GM12878 (cell line): ENCODE measurements around the gene CHAMP1. TPM values are rescaled to one million over a fixed set of nuclear protein-coding genes. Genes with fewer than 3 reads are reported as not detected.
"Not testable (repeated sequence)": the region's sequence is repeated elsewhere in the genome, so short reads cannot be mapped to it uniquely, and the experiment has no call there.

Experiments
- ATAC-seq: fragments of 200-7000 bp; cut with Tn5 transposase; 3 replicates; pipeline ENCODE4 v1.9.1; 2020; ENCODE audit warnings: mild to moderate bottlenecking, moderate library complexity
- BruUV-seq: library from RNA; stranded (reverse); fragments of 400-500 nt; replicated peaks from 2 replicates; lab custom pipeline; 2021; lab: Mats Ljungman, UMichigan
- CTCF ChIA-PET: fragments of 300-600 bp; sonication (Branson Sonifier 250); formaldehyde crosslinking; extraction: SDS; loops from one replicate; lab custom pipeline; 2021; ENCODE audit warnings: inconsistent platforms; lab: Yijun Ruan, JAX
- POLR2A ChIA-PET: fragments of 350-600 bp; formaldehyde crosslinking; extraction: SDS; loops from one replicate; lab custom pipeline; 2021; ENCODE audit warnings: inconsistent platforms; lab: Charles Lee
- RAD21 ChIA-PET: fragments of 300-600 bp; sonication (Branson Sonifier 250); formaldehyde crosslinking; loops from one replicate; lab custom pipeline; 2023; ENCODE audit warnings: antibody characterized with exemption; ENCODE audit not compliant: unreplicated experiment; lab: Charles Lee
- SMC1A ChIA-PET: fragments of 300-600 bp; sonication (Branson Sonifier 250); formaldehyde crosslinking; loops from one replicate; lab custom pipeline; 2023; ENCODE audit not compliant: unreplicated experiment, uncharacterized antibody; lab: Charles Lee
- DNase-seq: peaks from one replicate; pipeline ENCODE4 v3.0.0-alpha.2; 2011; ENCODE audit warnings: low read depth, low spot score
- FAIRE-seq: peaks from 3 replicates; lab custom pipeline; 2011; peaks lifted over from hg19 to GRCh38; lab: Jason Lieb, UNC
- H2AFZ ChIP-seq: 2 replicates; pipeline ENCODE4 v1.6.0; 2011; ENCODE audit warnings: low read depth, low read length, control low read depth; ENCODE audit not compliant: control insufficient read depth
- H3K27ac ChIP-seq: 2 replicates; pipeline ENCODE4 v1.5.1; 2011; ENCODE audit warnings: control low read depth; ENCODE audit not compliant: control insufficient read depth, insufficient read depth
- H3K27me3 ChIP-seq, 2 experiments: replicated peaks in 1 of 2; 2 replicates each; pipeline versions ENCODE4 v1.6.0 to v1.6.1; 2011; ENCODE audit warnings: low read length in 1 of 2; ENCODE audit not compliant: control insufficient read depth in 2 of 2, insufficient read depth in 2 of 2
- H3K36me3 ChIP-seq, 2 experiments: 2 replicates each; pipeline ENCODE4 v1.5.1; 2011; ENCODE audit warnings: low read length in 1 of 2; ENCODE audit not compliant: control insufficient read depth in 2 of 2, insufficient read depth in 2 of 2
- H3K4me1 ChIP-seq: 2 replicates; pipeline ENCODE4 v1.6.1; 2011; ENCODE audit warnings: mild to moderate bottlenecking, low read length, moderate library complexity, mixed read lengths; ENCODE audit not compliant: control insufficient read depth, insufficient read depth
- H3K4me2 ChIP-seq: 2 replicates; pipeline ENCODE4 v1.6.0; 2011; ENCODE audit warnings: control low read depth; ENCODE audit not compliant: control insufficient read depth, insufficient read depth
- H3K4me3 ChIP-seq: fragments of 200-600 bp; sonication (generic); 2 replicates; pipeline ENCODE4 v1.5.1; 2016
- H3K79me2 ChIP-seq: 2 replicates; pipeline ENCODE4 v1.6.0; 2011; ENCODE audit warnings: low read length; ENCODE audit not compliant: control insufficient read depth, insufficient read depth
- H3K9ac ChIP-seq: 2 replicates; pipeline ENCODE4 v1.8.0; 2011; ENCODE audit warnings: low read length, control low read depth, mixed read lengths; ENCODE audit not compliant: control insufficient read depth, insufficient read depth
- H3K9me3 ChIP-seq: replicated peaks from 3 replicates; pipeline ENCODE4 v1.5.1; 2011; ENCODE audit warnings: mild to moderate bottlenecking, low read length; ENCODE audit not compliant: control insufficient read depth, insufficient read depth
- H4K20me1 ChIP-seq: 2 replicates; pipeline ENCODE4 v1.6.0; 2011; ENCODE audit not compliant: control insufficient read depth, insufficient read depth
- ATF2 ChIP-seq: IDR thresholded peaks from 2 replicates; pipeline ENCODE4 v1.6.1; 2012; ENCODE audit warnings: low read length, inconsistent platforms
- BHLHE40 ChIP-seq, 2 experiments: fragments of 450-650 bp in 1 of 2; IDR thresholded peaks; 2 replicates each; pipeline ENCODE4 v1.6.1; 2011 to 2017; ENCODE audit warnings: low read depth in 2 of 2, borderline replicate concordance in 1 of 2, improper control_type of control experiment in 1 of 2, low read length in 1 of 2, mild to moderate bottlenecking in 1 of 2
- EED ChIP-seq: sonication (generic); IDR thresholded peaks from 2 replicates; pipeline ENCODE4 v1.6.1; 2016; ENCODE audit warnings: antibody characterized with exemption, low read depth
- IKZF2 ChIP-seq, 2 experiments: fragments of 450-650 bp; IDR thresholded peaks; 2 replicates each; pipeline ENCODE4 v1.6.1; 2017; ENCODE audit warnings: mild to moderate bottlenecking in 2 of 2, moderate library complexity in 2 of 2
- NFIC ChIP-seq: IDR thresholded peaks from 2 replicates; pipeline ENCODE4 v1.6.1; 2012; ENCODE audit warnings: low read depth, mild to moderate bottlenecking, inconsistent platforms, low read length, moderate library complexity
- POU2F2 ChIP-seq: IDR thresholded peaks from 3 replicates; pipeline ENCODE4 v1.6.1; 2011; ENCODE audit warnings: low read depth, mild to moderate bottlenecking, low read length, borderline replicate concordance
- RUNX3 ChIP-seq: IDR thresholded peaks from 2 replicates; pipeline ENCODE4 v1.6.1; 2012; ENCODE audit warnings: low read length, inconsistent platforms
- WGBS: methylation state at CpG from one replicate; pipeline ENCODE4 v1.1.6; 2016; ENCODE audit warnings: low lambda C conversion rate; ENCODE audit not compliant: insufficient replicate concordance, insufficient coverage; ENCODE audit errors: missing lambda C conversion rate; 5-methylcytosine and 5-hydroxymethylcytosine counted together
- in situ Hi-C: fragments of 300-500 bp; cut with MboI; formaldehyde crosslinking; loops from 9 replicates; pipeline ENCODE4 v1.14.3; 2018; ENCODE audit warnings: mixed read lengths
- intact Hi-C: fragments of 100-400 bp; cut with micrococcal nuclease; formaldehyde crosslinking; loops from one replicate; pipeline ENCODE4 v1.14.2; 2022; ENCODE audit not compliant: unreplicated experiment
- polyA plus RNA-seq, 11 experiments: library from polyadenylated mRNA; depleted of rRNA in 4 of 11; unstranded in 6 of 11; stranded (reverse) in 5 of 11; fragments of >200 nt; fragmentation: Nextera tagmentation in 4 of 11; fragmentation: Illumina TruSeq in 1 of 11; extraction: Ambion mirVana in 4 of 11; extraction: Trizol in 1 of 11; gene quantifications; 1 replicate in 1 of 11; 2 replicates in 10 of 11; pipeline versions ENCODE4 v1.2.1 to v1.2.3, GENCODE V29; 2011 to 2016; ENCODE audit warnings: inconsistent platforms in 2 of 11, missing spikeins in 2 of 11, low read depth in 1 of 11
- total RNA-seq, 4 experiments: library from RNA; depleted of rRNA in 3 of 4; stranded (reverse); fragments of >200 nt in 3 of 4; fragmentation: Illumina TruSeq in 1 of 4; extraction: Trizol in 1 of 4; gene quantifications; 2 replicates each; pipeline versions ENCODE4 v1.2.1 to v1.2.3, GENCODE V29; 2013 to 2021

Gene CHAMP1
- total and polyA plus RNA-seq, 10 of the 15 experiments (the other 5 are each of a cell fraction or from before 2014, with no cell fraction given), result 1.1 to 54.8 (median 23.9) TPM

- H3K79me2 ChIP-seq, H3K27me3 ChIP-seq, H3K4me1 ChIP-seq, H3K36me3 ChIP-seq, BruUV-seq, H3K4me3 ChIP-seq, H3K9ac ChIP-seq, DNase-seq, H4K20me1 ChIP-seq, in situ Hi-C loops, H3K9me3 ChIP-seq, FAIRE-seq: not testable (repeated sequence)
- H3K4me2 ChIP-seq, result peak overlapping the region; percentile 56
- SMC1A ChIA-PET, result interaction anchor here (1.0 to 7.6 kb wide), 5 partner anchors 9 to 81 kb away, joined by 3 to 43 read pairs (median 8); no protein-coding TSS in a partner anchor
- ATAC-seq, result peak; percentile 55
- WGBS, result 17% methylated on average over 3 of the region's 3 CpGs
- POLR2A ChIA-PET, result interaction anchor here (0.8 to 3.7 kb wide), 6 partner anchors 8 to 54 kb away, joined by 3 to 19 read pairs (median 4); no protein-coding TSS in a partner anchor
- intact Hi-C loops, result loop anchor here (1.0 kb wide), 1 partner anchor 20 kb away; the partner anchor contains the start of gene CHAMP1
- peak overlapping the region; percentile 55 for H2AFZ ChIP-seq
- peak overlapping the region; percentile 49 for H3K27ac ChIP-seq
- TF ChIP-seq POU2F2 (peak; percentile 57; the same call in 1 of the 3 replicates), NFIC (0 out of 2 replicates have a peak, but pooled peaks have one; percentile 18), ATF2 (0 out of 2 replicates have a peak, but pooled peaks have one; percentile 28), RUNX3 (peak; percentile 68), EED (0 out of 2 replicates have a peak, but pooled peaks have one; percentile 10), IKZF2 (IDR thresholded peaks at IDR 0.05) (0 out of 4 replicates have a peak, but pooled peaks of 1 of the 2 experiments have one; percentile 15), BHLHE40 (IDR thresholded peaks at IDR 0.05; ENCODE audit: borderline replicate concordance in 1 of 2, low read depth in 2 of 2, low read length in 1 of 2) (0 out of 4 replicates have a peak, but pooled peaks of 1 of the 2 experiments have one; percentile 6)
- CTCF ChIA-PET, result interaction anchor here (1.3 to 1.7 kb wide), 4 partner anchors 9 to 54 kb away, joined by 7 to 13 read pairs (median 9); partner anchors contain the start of gene UPF3A
- RAD21 ChIA-PET, result interaction anchor here (1.2 to 1.9 kb wide), 6 partner anchors 8 to 52 kb away, joined by 3 to 10 read pairs (median 6); partner anchors contain the start of gene UPF3A
Measured at GRCh38 chr13:114333881-114334280, 19.6 kb downstream of the CHAMP1 start.
